Embryonic facial prominence (tissue), 1 donor: ENCODE data around the gene TTC23.
A peak's percentile ranks its signal among the peaks of the same experiment; 100 is the strongest.

Experiments used
- DNase-seq: peaks from one replicate; pipeline ENCODE4 v3.0.0-alpha.2; 2016; ENCODE audit errors: extremely low spot score

TTC23 gene

DNA sequence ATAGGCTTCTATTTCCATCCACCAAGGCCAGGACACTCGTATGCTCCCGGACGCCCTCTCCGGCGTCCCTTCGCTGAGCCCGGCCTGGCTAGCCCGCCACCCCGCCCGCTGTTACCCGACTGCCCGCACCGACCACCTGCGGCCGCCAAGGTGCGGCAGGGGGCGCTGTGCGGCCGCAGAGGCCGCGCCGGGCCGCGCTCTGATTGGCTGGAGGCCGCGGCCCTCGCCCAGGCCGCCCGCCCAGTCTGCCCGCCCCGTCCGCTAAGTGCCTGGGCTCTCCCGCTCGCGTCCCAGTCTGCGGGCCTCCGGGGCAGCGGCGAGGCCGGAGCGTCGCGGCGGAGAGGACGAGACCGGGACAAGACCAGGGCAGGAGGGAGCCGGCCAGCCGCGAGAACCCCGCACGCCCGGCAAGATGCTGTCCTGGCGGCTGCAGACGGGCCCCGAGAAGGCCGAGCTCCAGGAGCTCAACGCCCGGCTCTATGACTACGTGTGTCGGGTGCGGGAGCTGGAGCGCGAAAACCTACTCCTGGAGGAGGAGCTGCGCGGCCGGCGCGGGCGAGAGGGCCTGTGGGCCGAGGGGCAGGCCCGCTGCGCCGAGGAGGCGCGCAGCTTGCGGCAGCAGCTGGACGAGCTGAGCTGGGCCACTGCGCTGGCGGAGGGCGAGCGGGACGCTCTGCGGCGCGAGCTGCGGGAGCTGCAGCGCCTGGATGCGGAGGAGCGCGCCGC lies 144.4 kb downstream of the TTC23 start, which contains the start of gene SYNM:
TSS of gene SYNM (plus strand) at position 293 of the 726 bp plus-strand sequence. CDS start at position 413, 120 bp downstream.
- no peak for DNase-seq

DNA sequence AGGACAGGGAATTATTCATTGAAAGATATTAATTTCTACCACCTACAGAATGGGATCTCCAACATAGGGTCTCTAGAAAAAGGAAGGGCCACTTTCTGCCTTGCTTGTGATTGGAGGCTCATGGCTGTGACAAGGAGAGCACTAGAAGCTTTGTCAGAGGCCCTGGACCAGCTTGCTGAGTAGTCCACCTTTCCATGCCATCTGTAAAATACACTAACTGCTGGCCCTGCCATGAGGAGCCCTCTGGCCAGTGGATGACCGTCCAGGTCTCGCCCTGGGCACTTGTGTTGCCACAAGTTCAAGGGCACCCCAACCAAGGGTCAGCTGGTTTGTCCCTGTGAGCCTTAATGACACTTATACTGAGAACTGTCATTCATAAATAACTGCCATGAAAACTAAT lies 146.1 kb downstream of the TTC23 start:
- DNase-seq = no peak

DNA sequence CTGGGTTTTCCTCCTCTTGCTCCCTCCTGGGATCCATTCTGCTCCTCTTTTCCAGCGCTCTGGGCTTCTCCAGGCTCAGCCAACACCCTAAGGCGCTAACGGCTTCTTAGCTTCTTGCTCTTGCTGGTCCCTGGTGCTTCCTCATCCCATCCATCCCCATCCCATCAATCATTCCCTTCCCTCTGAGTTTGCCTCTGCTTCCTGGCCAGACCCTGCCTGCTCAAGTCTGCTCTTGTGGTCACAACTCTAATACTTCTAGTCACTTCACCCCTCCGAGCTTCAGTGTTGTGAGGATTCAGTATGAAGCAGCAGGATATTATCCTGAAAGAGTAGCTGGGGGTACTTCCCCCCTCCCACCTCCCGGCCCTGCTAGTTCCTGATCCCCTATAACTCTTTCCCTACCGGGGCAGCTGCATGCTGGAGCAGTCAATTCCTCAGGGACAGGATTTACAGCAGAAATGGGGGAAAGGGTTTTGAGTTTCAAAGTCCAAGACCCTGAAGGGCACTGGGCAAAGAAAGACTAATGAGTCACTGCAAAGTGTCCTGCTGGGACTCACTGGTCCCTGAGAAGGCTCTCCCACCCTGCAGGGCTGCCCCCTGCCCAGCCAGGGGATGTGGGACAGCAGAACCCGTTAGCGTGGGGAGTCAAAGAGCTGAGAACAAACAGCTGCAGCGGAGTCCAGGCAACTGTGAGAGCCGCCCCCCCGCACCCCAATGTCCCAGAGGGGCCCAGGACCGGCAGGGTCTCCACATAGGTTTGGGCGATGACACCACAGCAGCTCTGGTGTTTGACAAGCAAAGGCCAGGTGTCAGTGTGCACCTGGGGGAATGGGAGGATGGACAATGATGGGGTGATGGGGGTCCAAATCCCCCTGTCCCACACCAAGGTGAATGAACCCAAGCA lies 146.8 kb downstream of the TTC23 start:
- DNase-seq = no peak

DNA sequence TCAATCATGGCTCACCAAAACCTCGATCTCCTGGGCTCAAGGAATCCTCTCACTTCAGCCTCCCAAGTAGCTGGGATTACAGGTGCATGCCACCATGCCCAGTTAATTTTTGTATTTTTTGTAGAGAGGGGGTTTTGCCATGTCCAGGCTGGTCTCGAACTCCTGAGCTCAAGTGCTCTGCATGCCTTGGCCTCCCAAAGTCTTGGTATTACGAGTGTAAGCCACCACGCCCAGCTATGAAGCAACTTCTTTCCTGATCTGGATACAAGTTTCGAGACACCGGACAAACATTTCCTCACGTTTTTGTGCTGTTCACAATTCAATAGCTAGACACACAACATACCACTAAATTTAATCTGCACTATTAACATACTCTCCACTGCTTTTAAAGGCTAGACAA lies 147.9 kb downstream of the TTC23 start:
- DNase-seq = no peak

DNA sequence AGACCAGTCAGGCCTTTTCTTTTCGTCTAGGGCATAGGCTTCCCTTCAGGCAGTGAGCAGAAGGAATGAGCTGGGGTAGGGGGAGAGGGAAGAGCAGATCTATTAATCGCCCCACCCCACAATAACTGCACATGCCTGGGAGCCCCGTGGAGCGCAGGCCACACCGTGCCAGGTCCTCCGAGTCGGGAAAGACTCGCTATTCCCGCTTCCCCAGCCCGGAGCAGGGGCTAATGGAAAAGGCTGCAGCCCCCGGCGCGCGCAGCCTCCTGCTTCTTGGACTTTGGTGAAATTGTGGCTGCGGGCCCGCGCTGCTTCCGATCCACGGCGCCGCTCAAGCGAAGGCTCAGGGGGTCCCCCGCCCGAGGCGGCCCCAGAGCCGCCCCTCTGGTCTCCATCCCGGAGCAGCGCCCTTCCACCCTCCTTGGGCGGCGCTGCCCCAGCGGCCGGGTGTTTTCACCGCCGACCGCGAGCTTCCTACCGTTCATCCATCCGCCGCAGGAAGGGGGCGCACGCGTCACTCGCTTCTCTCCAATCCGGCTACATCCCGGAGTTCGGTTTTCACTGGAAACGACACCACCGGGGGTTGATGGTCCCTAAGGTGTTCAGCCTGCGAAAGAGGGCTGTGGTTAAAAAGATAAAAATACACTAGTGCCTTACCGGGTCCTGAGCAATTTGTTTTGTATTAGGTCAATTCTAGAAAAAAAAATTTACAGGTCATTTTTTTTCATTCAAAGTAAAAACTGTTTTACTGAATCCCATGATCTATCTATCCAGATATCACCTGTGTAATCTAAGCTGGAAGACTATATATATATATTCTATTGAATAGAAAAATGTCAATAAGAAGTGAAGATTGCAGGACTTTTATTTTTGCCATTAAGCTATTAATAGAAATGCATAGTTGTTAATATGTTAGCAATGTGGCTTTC lies 148.9 kb downstream of the TTC23 start:
- DNase-seq = peak; percentile 37

DNA sequence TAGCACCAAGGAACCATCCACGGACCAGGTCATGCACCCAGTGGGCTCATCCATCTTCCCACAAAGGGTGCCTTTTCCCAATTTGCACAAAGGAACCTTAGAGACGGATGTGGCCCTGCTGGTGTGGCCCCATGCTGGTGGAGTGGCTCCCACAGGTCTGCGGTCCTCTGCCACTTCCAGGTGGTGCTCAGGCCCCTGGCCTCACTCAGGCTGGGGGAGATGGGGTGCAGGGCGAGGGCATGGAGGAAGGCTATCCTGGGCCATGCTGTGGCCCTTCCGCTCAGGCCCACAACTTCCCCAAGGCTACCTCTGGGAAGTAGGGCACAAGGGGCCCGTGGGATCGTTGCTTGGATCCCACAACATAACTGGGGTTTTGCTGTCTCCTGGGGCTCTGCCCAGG lies 149.7 kb downstream of the TTC23 start:
- no peak for DNase-seq

DNA sequence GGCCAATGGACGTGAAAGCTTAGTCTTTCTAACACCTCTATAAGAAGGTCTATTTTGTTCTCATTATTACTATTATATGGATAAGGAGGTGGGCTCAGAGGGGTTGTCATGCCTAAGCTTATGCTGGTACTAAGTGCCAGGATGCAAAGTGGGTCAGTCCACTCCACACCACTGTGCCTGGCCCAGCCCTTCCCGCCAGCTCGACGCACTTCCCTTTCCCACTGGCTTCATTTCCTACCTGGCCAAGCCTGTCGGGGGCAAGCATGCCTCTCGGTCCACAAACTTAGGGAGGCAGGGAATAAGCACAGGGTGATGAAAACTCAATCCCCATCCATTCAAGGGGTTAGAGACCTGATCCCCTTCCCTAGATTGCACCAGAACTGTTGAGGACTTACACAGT lies 150.4 kb downstream of the TTC23 start:
- no peak for DNase-seq

DNA sequence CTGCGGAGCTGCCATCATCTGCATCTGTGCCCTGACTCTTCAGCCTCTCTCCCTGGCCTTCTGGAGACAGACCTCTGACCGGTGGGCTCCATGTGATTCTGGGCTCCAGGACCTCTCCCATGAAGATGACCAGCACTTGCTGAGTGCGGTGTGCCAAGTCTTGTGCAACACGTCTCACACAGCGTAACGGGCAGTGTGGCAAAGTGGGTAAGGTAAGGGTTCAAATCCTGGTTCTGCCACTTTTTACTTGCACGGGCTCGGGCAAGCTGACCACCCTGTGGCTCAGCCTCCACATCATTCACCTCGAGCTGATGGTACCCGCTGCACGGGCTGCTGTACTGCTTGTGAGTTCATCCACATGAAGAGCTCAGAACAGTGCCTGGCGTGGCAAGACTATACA lies 151.0 kb downstream of the TTC23 start:
- DNase-seq = no peak

DNA sequence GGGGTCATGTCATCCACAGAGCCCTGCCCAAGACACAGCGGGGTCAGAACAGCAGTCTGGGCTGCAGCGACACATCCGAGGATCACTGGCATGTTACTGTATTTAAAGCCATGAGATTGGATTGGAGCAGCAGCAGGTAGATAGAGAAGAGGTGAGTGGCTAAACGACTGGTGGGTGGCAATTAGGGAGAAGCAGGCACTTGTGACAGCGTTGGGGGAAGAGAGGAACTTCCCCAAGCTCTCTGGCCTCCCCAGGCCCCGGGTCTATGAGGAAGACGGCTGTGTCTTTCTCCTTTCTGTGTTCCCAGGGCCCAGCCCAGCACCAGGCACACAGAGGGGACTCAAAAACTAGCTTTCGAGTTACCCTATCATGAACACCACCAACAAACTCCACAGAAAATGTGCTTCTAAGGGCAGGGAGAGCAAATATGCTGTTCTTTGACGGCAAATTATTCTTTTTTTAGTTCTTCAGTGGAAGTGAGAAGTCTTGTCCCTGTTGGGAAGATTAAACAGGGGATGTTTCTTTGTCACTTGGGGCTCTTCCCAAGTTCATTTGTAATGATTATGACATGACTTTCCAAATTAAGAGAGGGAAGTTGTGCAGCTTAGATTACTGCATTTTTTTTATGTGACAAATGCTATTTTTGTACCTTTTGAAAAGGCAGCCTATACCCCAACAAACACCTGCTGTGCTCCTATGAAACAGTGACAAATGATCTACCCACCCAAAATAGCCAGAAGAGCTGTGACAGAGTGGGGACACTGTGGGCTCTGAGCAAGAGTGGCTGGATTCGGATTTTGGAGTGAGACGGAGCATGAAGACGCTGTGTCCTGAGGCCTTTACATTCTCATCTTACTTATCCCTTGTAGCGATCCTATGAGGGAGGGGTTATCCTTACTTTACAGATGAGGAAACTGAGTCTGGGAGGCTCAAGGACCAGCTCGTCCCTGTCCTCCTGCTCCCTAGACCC lies 151.7 kb downstream of the TTC23 start:
- DNase-seq = no peak

DNA sequence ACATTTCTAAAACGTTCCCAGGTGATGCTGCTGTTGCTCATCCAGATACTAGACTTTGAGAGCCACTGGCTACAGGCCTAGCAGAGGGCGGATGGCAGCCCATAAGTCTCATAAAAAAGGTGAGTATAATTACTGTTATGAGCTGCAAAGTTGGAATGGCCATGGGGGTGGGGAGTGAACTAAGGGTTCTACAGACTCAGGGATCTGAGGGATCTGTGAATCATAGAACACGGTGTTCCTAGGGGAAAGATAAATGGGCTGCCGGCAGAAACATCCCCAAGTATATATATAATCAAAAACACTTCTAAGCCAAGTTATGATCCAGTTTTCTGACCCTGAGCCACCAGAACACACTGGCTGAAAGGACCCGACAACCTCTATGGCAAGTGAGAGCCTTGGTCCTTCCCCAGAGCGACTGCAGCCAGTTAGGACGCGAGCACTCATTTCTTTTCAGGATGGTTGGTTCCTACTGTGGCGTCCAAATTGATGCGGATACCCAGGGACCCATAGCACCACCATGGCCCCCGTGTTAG lies 152.4 kb downstream of the TTC23 start:
- DNase-seq = no peak

DNA sequence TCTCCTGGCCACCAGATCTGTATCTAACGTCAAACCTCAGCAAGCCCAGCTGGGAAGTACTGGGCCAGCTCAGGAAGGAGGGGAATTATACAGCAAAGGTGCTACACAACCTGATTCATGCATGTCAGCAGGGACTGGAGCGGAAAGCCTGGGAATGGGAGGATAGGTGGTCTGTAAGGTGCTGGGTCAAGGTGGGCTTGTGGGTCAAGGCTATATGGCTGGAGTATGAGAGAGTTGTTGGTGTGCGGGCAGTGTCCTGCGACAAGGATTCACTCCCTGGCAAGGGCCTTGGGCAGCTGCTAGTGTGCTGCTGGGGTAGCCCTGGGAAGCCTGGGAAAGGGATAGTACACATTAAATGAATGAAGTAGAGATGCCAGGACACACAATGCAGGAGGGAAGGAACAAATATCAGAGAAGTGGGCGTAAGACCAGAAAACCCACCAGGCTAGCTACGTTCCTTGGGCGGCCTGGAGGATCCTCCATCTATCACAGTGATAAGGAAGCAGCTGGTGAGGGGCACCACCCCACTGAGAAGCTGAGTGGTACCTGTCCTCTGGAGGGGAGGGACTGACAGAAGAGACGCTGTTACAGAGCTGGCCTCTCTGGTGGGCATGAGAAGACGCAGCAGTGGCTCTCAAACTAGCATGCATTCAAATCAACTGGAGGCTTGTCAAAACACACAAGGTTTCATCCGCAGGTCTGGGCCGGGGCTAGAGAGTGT lies 153.0 kb downstream of the TTC23 start:
- no peak for DNase-seq

DNA sequence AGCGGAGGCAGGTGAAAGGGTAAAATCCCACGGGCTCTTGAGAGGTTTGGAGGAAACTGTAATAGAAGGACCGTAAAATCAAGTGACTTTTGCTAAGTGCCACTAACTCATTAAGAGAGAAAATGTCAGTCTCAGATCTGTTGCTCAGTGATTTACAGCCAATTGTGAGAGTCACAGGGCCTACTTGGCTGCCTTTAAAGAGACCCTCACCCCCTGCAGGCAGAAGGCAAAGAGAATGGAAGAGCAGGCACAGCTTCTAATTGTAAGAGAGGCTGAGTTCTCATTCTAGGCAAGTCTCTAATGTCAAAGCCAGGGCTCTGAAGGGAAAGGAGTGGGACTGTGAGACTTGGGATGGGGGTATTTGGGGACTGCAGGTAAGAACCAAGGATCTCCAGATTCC lies 153.8 kb downstream of the TTC23 start:
- no peak for DNase-seq

DNA sequence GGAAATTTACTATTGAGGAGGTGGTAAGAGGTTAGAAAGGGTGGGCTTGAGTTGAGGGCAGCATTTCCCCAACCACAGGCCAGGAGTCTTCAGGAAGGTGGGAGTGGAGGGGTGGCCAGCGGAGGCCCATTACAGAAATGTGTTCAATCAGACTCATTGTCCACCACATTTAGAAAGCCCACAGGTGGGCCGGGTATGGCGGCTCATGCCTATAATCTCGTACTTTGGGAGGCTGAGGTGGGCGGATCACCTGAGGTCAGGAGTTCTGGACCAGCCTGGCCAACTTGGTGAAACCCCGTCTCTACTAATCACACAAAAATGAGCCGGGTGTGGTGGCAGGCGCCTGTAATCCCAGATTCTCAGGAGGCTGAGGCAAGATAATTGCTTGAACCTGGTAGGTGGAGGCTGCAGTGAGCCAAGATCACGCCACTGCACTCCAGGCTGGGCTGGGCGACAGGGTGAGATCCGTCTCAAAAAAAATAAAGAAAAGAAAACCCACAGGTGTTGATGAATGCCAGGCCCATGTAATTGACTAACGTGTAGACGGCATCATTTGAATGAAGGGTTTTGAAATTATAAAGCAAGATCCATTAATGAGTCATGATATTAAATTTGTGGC lies 156.7 kb downstream of the TTC23 start:
- DNase-seq = no peak

DNA sequence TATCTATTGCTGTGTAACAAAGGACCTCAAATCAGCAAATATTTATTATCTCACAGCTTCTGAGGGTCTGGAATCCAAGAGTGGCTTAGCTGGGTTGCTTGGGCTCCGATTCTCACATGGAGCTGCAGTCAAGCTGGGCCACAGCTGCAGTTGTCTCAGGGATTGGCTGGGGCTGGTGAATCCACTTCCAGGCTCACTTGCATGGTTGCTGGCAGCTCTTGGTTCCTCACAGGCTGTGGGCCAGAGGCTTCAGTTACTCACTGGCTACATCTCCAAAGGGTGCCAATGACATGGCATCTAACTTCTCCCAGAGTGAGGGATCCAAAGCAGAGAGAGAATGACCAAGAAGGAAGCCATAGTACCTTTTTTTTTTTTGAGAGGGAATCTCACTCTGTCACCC lies 158.4 kb downstream of the TTC23 start:
- DNase-seq = no peak

DNA sequence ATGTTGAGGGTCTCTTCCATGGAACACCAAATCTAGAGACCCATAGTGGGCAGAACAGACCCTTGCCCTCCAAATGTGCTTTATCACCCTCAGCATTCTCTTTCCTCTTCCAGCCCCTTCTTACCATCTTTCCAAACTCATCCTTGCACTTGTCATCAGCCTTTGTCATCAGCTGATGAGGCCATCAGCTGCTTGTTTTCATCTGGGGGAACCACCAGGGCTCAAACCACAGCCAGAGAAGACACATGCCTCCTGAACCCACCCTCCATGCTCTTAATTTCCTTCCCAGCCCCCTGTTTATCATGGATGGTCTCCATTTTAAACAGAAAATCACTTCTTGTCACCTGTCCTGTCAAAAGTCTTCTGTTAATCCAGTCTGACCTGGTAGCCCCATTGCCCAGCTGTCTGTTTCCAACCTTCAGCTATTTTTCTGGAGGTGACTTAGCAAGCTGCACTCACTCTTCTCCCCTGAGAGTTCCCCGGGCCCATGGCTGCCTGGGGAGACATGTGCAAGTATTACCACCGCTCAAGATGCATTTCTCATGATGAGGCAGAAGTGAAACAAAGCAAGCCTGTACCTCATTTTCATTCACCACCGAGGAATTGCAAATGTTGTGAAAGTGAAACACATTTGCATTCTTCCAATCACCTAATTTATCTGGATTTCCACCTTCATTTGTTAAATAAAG lies 159.2 kb downstream of the TTC23 start:
- no peak for DNase-seq

DNA sequence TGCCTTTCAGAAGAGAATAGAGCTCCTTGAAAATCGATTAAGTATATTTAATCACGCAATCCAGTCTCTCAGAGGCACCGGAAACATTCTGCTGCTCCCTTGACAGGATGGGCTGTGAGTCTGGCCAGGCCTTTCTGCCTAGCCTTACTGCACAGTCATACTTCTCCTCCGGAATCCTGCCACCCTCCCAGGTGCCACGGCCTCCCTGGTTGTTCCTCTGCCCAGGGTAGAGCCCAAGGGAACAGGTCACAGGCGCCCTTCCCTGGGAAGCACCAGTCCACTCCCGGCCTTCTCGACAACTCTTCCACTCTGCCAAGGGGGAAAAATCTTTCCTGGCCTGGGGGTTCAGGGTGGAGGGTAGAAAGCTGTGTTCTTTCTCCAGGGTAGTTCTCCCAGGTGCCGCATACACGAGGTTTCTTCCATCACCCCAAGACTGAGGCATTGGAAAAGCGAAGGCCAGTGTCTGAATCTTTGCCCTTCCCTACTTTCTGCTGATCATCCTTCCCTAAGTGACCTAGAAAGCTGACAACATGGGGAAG lies 161.9 kb downstream of the TTC23 start:
- no peak for DNase-seq

DNA sequence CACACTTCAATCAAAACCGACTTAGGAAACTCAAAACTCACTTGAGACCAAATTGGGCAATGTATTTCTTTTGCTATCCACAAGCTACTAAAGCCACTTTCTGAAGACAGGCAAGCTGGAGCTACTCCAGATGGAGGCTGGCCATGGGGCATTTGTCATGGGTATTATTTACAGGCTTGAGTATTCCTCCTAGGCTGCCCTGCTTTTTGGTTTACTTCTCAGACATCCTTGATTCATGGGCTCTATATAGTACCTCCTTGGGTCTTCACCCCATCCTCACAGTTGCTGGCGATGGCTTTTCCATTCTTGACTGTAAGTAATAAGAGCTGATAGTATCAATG lies 163.1 kb downstream of the TTC23 start:
- DNase-seq = no peak
